HG03571 (cell line): ENCODE measurements around the gene GABRA5.
"Not testable (repeated sequence)": the region's sequence is repeated elsewhere in the genome, so short reads cannot be mapped to it uniquely, and the experiment has no call there.

Source experiments
- ATAC-seq: cut with Tn5 transposase; IDR thresholded peaks from one replicate; pipeline ENCODE4 v1.9.1; 2021; ENCODE audit not compliant: unreplicated experiment

GABRA5 gene

DNA sequence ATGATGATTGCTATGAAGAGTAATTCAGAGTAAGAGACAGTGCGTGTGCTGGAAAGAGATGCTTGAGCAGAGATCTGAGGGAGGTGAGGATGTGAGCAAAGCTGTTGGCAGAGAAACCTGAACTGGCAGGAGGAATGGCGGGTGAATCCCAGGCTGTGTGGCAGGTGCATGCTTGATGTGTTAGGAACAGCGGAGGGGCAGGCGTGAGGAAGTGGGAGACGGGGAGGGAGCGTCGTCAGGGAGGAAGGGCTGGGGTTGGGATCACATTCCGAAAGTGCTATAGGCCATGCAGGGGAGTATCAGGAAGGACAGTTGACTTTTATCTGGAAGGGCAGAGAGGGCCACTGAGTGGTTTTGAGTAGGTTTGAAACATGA, 8.6 kb downstream of the GABRA5 start:
- no peak for ATAC-seq

DNA sequence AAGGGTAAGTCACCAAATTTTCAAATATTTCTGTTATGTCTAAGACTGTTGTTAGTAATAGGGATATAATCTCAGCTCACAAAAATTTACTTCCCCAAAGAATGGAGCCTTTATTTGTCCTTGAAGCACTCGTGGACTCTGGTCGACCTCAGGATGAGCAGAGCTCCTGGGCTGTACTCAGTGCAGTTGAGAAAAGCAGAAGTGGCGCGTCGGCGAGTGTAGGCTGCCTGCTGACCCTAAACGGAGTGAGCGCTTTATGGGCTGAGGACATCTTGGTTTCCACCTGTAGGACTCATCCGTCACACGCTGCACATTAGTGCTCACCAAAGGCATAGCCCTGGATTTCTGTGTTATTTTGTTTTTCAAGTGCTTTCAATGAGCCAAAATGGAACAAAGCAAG, 11.0 kb downstream of the GABRA5 start:
- ATAC-seq = no peak

DNA sequence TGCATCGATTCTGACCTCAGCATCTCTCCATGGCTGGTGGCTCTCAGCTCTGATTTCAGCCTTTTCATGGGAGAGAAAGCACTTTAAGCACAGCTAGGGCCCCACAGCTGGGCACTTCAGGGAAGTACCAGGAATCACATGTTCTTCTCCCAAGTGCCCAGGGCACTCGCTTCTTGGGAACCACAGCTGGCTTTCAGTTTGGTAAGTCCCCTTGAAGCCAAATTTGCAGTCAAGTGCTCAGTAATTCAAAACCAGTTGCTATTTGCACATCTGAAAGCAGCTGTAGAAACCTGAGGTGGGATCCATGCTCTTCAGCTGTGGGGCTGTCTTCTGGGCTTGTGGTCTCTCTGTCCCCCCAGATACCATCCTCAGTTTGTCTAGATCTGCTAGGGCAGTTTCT, 12.8 kb downstream of the GABRA5 start:
- no peak for ATAC-seq

DNA sequence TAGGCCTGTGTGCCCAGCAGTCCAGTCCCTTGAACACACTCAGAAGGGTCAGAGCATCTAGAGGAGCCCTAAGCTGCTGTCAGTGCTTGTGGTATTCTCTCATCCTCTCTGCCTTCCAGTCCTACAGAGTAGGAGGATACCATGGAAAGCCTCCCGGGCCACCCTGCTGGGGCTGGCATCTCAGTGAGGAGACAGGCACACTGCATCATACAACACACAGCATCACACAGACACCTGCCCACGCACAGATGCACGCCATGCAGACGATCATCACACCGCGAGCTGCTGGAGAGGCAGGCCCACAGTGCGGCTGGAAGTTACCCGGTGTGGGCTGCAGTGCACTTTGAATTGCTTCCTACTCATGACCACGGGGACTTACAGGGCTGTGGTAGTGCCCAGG, 15.2 kb downstream of the GABRA5 start:
- ATAC-seq = no peak

DNA sequence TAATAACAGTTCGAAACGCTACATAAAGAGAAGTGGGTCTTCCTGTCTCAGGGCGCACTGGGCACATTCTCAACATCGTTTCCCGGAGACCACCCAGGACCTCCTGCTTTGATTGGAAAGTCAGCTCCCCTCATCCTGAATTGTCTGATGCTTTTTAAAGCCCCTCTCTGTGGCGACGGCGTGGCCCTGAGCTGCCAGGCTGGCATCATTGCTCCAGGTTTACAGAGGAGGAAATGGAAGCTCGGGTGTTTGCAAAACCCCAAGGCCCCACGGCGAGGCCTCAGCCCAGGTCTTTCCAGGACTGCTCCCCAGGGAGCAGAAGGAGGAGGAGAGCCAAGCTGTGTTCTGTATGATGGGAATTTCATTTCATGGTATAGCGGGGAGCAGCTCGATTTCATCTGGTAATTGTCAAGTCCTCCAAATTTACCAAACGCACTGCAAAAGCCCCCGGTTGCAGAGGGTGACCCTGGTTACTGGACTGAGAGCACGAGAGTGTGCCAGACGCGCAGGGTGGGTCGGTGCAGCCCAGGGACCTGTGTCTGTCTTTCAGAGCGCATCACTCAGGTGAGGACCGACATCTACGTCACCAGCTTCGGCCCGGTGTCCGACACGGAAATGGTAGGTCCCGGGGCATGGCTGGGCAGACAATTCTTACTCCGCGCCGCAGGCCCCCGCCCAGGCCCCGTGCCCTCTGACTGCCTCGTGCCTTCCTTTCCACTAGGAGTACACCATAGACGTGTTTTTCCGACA, 15.9 kb downstream of the GABRA5 start:
- ATAC-seq = no peak

DNA sequence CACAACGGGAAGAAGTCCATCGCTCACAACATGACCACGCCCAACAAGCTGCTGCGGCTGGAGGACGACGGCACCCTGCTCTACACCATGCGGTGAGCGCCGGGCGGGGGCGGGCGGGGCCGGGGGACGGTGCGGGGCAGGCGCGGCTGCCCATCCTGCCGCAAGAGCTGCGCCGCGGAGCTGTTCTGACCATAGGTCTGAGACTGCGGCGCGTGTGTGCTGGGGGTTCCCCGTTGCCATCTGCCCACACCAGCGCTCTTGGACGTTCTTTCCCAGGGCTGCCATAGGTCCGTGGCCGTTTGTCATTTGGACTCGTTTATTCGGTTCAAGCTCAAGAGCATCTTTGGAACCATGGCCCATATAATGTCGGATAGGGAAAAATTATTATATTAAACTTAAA, 16.6 kb downstream of the GABRA5 start:
- no peak for ATAC-seq

DNA sequence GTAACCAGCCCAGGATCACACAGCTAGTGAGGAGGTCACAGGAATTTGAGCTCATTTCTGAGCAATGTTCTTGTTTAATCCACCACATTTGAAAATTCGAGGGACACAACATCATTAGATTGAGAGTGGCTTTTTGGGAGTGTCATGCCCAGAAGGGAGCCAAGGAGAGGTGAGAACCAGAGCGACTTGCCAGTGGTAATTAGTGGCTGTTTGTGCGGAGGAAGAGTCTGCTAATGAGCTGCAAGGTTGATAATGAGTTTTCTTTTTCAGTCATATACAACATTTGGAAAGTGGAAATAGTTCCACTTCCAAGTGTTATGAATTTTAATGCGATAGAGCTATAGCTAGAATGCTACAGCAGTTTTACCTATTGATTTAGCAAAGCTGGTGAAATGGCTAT, 19.7 kb downstream of the GABRA5 start:
- ATAC-seq = no peak

DNA sequence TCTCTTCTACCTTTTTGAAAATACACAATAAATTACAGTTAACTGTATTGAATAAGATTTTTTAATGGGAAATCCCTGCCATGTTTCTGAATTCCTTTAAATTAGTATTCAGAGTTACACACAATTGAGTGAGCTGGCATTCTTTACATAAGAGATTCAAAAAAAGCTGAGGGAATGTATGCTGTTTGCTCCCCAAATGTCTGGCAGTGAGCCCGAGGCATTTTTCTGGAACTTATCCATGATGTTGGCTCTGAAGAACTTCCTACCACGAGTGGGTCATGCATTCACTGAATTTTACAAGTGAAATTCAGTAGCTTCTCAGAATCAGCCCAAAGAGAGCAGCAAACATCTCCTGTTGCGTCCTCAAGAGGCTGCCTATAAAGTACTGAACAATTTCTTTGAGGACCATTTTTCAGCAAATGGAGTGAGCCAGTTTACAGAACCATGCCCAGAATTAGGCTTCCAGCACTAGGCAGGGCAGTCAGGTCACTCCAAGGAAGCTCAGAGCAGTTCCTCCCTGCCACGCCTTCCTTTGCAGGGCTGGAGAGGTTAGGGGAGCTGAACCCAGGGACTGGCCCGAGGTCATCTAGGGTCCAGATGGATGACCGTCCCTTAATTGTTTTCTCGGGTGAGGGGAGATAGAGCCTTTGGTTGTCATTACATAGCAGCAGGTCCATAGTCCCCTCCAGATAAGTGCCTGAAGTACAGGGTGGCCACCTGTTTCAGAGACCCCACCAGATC, 21.2 kb downstream of the GABRA5 start:
- no peak for ATAC-seq

DNA sequence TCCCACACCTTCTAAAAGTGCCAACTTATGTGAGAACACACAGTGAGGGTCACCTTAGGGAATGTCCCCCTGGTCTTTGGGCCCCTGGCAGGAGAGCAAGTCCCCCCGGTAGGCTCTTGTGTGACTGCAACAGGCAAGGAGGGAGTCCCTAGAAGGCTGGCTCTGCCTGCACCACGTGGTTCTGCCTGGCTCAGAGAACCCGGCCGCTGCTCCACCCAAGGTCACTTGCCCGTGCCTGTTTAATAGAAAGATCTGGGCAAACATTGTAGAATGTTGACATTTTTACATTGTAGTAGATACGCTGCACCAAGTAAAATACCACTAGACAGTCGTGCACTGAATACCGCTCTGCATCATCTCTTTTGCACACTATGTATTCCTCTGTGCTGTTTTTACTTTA, 21.9 kb downstream of the GABRA5 start:
- no peak for ATAC-seq

DNA sequence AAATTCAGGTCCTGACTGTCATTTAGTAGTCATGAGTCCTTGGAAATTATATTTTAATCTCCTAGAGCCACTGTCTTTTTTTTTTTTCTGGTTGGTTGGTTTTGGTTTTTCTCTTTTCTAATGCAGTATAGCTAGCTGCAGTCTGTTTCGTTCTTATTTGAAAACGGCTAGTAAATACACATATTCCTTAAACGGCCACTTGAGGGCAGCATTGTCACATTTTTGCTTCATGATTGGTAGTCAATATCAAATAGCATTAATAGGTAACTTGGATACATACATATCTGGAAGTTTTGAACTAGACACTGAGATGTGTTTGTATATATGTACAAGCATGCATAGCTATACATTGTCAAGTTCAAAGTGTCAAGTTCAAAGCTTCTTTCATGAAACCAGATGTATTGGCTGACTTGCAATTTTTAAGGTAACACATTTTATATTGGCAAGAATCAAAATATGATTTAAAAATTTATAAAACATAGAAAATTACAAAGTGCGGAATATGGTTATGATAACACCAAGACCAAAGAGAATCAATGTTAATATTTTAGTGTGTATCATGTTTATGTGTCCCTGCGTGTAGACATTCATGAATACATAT, 22.5 kb downstream of the GABRA5 start:
- no peak for ATAC-seq

DNA sequence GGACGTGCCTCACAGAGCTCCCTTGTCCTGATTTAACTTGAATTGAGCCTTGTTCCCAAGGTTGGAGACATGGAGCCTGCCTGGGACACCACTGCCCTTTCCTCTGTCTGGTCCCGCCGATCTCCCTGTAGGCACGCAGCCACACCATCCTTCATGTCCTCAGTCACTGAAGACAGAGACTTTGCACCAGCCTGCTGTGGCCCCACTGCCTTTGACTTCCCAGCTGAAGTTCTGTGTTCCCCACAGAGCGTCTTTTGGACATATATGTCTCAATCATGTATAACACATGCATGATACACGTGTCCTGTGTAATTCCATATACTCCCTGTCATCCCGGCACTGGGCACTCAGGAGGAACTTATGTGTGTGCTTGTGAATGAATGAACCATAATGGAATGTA, 23.6 kb downstream of the GABRA5 start:
- no peak for ATAC-seq

DNA sequence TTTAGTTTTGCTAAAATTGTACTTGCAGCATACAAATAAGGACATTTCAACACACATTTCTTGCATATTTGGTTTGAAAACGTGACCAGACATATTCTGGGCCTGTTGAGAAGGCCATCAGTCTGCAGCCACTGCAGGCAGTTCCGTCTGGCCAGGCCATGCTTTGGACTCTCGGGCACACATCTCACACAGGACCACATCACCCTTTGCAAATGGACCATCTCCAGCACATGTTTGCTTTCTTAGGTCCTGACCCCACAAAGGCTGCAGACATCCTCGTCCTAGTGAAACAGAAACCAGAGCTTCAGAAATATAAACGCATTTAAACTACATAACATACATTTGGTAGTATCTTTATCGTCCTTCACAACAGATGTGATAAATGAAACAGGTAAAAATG, 24.1 kb downstream of the GABRA5 start:
- ATAC-seq = no peak

DNA sequence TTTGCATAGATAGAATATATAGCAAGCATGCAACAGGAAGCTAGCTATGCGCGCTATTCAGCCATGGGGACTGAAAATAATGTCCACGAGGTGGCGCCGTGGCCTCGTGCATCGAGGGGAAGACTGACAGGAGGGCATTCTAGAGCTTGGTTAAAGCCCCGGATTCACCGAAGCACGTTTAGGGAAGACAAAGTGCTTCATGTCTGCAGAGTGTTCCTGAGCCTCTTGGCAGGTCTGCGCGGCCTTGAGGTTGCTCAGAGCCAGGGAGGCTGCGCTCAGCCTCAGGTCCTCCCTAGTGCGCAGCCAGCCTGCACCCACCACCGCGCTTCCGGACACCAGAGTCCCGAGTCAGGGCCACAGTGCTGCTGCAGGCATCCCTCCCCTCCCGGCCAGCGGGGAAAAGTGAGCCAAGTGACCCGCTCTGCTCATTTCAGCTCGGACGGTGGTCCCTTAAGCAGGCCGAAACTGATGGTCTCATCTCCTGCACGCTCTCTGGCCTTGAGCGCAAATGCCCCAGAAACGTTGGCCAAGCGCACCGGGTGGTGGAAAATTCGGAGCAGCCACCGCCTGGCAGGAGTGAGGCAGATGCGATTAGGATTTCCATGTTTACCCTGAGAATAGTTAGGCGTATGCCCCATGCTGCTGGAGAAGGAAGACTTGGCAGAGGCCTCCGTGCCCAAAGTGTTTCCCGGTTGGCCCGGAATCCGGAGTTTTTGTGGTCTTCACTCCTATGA, 24.8 kb downstream of the GABRA5 start:
- no peak for ATAC-seq

DNA sequence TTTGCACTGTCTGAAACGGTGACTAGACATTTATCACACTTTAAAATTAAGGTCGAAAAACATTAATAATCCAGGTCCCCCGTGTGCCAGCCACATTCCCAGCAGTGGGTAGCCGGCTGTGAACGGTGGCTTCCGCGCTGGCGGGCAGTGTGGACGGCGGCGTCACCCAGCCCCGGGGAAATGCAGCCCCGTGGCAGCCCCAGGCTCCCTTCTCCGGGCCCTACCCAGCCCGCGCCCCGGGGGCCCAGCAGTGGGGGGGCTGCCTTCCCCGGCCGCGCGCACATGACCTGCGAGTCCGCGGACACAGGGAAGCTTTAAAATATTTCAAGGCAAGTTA, 25.3 kb downstream of the GABRA5 start:
- no peak for ATAC-seq

DNA sequence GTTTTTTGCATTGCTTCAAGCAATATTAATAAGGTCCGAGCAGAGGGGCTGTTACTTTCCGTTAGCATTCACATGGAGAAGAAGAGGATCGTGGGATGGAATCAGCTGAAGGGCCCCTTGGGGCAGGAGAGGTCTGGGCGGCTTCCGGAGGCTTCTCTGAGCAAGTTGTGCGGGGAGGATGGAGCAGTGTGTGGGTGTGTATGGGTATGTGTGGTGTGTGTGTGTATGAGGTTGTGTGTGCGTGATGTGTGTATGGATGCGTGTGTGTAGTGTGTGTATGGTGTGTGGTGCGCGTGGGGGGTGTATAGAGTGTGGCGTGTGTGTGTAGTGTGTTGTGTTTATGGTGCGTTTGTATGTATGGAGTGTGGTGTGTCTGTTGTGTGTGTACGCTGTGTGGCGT, 25.8 kb downstream of the GABRA5 start:
- no peak for ATAC-seq

DNA sequence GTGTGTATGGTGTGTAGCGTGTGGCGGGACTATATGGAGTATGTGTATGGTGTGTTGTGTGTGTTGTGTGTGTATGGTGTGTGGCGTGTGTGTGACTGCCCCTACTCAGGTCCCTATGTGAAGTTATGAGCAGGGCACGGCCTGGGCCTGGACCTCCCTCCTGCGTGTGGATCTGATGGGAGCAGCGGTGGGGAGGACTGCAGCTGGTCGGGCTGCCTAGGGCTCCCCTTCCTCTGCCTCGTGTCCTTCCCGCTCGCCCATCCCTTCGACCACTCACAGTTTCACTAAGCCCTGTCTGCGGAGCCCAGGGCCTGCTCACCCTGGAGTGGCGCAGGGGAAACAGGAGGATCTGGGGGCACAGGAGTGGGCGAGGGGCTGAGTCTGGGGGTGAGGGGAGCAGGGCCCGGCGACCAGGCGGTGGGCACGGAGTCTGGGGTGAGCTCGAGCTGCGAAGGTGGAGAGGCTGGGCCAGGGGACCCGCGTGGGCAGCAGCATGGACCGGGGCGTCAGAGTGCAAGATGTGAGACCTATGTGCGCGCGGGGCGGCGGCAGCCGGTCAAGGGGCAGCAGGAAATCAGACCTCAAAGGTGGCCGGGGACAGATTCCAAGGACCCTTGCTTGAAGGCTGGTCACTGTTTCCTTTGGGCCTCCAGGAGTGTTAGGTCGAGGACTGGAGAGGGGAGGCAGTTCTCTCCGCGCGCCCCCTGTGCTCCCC, 26.6 kb downstream of the GABRA5 start:
- no peak for ATAC-seq

DNA sequence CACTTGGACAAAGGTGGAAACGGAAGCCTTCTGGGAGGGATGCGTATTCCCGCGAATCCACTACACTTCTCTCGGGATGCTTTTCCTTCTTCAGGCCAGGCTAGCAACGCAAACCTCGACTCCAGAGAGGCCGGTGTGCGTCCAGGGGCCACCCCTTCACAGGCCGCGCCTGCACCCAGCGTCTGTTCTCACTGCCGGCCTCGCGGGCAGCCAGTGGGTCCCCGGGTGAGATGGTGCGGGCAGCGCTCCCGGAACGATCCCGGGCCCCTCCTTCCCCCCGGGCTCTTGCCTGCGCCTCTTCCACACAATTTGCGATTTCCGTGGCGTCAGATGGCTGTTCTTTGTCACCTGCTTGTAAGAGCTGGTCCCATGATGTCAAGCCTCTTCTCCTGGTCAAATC, 27.3 kb downstream of the GABRA5 start:
- no peak for ATAC-seq

DNA sequence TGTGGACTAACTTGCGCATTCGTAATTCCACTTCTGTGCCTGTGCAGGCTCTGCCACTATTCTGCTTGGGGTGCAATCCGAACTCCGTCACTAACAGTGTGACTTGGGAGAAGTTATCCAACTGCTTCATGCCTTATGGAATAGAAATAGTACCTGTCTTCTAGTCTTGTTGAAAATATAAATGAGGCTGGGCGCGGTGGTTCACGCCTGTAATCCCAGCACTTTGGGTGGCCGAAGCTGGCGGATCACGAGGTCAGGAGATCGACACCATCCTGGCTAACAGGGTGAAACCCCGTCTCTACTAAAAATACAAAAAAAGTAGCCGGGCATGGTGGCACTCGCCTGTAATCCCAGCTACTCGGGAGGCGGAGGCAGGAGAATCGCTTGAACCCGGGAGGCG, 28.5 kb downstream of the GABRA5 start:
- not testable (repeated sequence) for ATAC-seq

DNA sequence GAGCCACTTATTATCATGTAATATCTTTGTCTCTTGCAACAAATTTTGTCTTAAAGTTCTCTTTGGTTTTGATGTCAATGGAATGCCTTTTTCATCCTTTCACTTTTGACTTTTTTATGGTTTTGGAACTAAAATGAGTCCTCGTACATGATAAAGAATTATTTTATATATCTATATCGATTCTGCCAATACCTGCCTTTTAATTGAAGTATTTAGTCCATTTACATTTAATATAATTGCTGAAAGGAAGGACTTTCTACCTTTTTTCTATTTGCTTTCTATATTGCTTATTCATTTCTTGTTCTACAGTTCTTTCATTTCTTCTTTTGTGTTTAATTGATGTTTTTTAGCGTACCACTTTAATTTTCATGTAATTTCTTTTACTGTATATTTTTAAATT, 32.8 kb downstream of the GABRA5 start:
- no peak for ATAC-seq

DNA sequence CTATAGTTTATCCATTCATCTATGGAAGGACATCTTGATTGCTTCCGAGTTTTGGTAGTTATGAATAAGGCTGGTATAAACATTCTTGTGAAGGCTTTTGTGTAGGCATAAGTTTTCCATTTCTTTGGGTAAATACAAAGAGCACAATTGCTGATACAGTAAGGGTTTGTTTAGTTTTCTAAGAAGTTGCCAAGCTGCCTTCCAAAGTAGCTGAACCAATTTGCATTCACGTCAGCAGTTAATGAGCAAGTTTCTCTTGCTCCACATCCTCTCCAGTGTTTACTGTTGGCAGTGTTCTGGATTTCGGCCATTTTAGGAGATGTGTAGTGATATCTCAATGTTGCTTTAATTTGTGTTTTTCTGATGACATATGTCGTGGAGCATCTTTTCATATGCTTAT, 34.2 kb downstream of the GABRA5 start:
- no peak for ATAC-seq

DNA sequence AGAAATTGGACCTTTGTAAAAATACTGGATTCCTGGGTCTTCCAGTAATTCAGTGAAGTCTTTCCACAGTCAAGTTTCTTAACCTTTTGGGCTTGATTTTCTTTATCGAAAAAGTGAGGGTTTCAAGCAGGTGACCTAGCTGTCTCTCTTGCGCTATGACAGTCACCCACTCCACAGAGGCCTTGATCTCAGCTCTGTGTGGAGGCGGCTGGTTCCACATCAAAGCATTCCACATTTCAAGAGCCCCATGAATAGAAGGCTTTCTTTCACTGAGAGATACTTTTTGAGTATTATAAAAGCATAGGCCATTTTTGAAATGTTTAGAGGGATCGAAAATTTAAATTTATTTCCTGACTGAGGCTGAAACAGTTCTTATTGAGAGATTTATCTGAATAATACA, 43.9 kb downstream of the GABRA5 start:
- ATAC-seq = no peak
